ENCODE measurements around the gene RASAL2.

The RASAL2 gene

DNA sequence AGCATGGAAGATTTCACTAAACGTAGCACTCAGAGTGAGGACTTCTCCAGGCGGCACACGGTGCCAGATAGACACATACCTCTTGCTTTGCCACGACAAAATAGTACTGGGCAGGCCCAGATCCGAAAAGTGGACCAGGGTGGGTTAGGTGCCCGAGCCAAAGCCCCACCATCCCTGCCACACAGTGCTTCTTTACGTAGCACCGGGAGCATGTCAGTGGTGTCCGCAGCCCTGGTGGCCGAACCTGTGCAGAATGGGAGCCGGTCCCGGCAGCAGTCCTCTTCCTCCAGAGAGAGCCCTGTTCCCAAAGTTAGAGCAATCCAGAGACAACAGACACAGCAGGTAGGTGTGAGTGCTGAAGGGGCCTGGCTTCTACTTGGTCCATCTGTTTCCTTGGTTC is 364.3 kb downstream of the RASAL2 start:
- DNase-seq (ENCODE audit: low read depth) = no peak

DNA sequence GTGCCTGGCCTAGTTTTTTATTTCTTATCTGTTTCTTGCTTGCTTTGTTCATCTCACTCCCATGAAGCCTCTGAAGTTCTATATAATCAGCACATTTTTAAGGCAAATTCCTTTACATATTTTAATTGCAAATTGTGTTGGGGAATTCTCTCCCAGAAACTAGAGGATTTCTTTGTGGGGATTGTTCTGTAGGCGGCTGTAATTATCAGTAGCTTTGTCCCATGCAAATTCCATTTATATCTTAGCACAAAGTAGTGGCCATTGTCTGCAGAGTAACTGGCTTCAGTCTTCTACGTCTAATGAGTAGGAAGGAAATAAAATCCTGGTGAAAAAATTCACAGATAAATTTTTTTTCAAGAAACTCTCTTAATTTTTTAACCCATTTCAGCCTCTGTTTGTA is 367.2 kb downstream of the RASAL2 start:
- DNase-seq (ENCODE audit: low read depth) = no peak

DNA sequence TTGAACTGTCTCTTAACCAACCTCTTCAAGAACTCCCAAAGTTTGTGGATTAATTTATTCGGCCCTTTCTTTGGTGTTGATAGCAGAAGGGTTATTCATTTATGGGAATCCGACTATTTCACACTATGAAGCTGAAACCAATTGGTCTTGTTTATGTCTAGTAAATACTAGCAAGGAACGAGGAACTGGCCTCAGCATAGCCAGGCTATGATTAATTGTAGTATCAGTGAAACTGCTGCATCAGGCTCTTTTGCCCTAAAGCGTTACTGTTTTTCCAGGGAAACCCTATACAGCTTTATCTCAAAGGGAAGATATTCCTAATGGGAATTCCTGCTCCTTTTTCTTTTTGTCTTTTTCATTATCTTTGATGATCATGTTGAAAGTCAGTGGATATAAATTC is 367.8 kb downstream of the RASAL2 start:
- DNase-seq (ENCODE audit: low read depth) = no peak

DNA sequence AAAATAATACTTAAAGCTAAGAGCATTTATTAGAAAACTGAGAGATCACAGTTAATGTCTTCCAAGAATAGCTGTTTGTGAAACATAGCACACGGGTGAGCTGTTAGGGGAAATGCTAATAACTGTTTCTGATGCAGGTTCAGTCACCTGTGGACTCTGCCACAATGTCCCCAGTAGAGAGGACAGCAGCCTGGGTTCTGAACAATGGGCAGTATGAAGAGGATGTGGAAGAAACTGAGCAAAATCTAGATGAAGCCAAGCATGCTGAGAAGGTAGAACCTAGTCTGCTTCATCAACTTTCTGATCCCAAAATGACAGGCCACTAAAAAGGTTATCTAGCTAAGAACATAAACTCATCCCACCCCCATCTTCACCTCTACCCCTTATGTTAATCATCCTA is 370.2 kb downstream of the RASAL2 start:
- DNase-seq (ENCODE audit: low read depth) = no peak

DNA sequence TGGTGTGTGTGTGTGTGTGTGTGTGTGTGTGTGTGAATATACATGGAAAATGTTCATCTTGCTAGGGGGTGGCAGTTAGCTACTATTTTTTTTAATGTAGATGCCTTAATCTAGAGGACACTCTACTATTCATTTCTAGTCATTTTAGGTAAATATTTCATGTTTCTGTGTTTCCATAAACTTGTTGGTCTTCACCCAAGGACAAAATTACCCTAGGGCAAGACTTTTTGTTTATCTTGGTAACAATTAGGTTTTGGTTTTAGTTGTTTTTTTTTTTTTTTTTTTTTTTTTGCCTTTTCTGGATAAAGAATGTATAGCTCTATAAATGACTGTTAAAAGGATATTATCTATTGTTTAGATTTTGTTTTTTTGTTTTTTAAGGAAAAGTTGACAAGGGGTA is 370.7 kb downstream of the RASAL2 start:
- no peak for DNase-seq (ENCODE audit: low read depth)

DNA sequence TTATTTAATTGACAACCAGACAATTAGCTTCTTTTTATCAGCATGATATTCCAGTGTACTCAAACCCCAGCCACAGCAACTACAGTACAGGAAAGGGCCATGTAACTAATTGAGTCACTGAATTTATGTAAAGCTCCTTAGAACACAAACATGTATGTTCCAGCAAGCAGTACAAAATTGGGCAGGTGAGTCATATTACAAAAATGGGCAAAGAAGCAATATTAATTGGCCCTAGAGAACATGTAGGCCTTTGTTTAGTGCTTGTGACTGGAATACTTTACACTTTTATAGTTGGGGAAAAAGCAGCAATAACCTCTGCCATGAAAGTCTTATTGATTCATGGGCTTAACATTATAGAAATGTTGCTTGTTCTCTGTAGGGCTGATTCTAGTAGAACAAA is 371.1 kb downstream of the RASAL2 start:
- no peak for DNase-seq (ENCODE audit: low read depth)

DNA sequence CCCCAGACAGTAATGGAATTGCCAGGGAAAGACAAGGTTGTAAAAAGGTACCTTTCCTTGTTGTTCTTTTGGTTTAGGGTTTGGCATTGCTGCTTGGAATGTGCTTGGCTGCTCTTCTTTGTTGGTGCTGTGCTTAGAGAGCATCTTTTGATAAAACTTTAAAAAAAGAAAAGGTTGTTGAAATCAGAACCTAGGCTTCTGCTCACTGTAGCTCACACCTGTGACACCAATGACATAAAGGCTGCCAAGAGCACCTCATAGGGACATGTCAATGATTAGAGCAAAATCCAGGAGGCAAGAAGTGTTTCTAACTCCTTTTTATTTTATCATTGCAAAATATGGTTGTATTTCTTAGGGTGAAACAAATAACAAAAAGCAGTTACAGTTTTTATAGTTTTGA is 373.9 kb downstream of the RASAL2 start:
- DNase-seq (ENCODE audit: low read depth) = no peak

DNA sequence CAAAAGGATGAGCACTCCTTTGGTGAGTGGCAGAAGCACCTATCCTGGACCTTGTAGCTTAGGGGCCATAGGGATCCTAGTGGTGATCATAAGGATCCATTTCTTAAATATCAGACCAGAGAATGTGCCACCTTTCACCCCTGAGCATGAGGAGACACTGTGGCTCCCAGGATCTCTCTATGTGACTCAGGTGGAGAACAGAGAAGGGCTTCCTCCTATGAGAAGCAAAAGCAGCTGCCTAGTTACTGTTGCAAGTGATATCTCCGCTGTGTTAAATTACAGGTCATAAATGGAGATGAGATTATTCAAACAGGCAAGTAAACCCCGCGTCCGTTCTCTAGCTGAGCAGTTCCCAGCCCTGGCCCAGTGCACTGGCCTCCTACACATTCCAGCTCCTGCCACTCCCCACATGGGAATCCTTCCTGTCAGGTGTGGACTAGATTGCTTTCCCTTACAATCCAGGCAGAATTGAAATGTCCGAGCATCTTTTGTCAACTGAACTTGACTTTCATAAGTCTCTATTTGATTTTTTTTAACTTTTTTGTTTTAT is 376.6 kb downstream of the RASAL2 start:
- no peak for DNase-seq (ENCODE audit: low read depth)

DNA sequence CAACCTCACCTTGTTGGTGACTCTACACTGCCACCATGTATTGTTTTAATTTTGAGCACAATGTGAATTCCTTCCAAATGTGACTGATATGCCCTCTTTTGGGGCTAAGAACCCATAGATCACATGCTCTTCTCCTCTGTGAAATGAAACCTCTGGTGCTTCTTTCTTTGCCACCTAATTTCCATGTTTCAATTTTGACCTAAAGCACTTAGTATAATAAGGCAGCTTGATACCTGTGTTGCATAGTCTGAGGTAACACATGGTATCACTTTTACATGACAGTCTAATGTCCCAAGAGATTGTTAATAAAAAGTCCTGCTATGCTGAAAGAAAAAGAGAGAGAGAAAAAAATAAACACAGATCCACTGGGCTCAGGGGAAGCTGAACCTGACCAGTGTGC is 378.6 kb downstream of the RASAL2 start:
- no peak for DNase-seq (ENCODE audit: low read depth)

DNA sequence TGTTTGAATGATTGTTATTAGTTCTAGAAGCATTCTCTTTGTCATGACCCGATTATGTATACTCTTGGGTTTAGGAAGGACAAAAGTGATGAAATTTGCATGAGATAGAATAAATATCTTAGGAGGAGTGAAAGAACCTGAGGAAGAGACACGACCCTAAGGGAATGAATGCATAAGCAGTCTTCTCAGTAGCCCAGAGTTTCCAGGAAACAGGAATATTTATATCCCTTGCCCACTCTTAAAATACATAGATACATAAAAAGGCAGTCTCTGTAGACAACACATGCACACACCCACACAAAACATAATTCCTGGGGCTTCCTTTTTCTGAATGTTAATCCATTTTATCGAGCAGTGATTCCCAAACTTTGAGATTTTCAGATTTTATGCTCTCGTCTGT is 383.5 kb downstream of the RASAL2 start:
- DNase-seq (ENCODE audit: low read depth) = no peak

DNA sequence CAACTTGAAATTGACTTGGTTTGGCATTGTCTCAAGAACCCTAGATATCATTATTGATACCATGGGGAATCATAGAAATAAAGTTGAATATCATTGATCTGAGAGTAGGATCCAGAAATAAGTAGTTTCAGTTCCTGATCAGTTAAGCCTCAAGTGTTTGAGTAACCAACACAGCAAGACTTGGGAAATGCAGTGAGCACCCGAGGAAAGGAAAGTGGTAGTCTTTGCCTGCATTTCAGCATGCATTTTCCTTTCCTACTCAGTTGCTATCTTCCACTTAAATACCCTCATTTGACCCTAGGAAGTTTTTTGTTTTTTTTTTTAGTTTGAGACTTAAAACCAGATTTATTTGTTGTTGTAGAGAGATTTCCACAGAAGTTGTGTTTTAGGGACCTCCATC is 383.9 kb downstream of the RASAL2 start:
- no peak for DNase-seq (ENCODE audit: low read depth)

DNA sequence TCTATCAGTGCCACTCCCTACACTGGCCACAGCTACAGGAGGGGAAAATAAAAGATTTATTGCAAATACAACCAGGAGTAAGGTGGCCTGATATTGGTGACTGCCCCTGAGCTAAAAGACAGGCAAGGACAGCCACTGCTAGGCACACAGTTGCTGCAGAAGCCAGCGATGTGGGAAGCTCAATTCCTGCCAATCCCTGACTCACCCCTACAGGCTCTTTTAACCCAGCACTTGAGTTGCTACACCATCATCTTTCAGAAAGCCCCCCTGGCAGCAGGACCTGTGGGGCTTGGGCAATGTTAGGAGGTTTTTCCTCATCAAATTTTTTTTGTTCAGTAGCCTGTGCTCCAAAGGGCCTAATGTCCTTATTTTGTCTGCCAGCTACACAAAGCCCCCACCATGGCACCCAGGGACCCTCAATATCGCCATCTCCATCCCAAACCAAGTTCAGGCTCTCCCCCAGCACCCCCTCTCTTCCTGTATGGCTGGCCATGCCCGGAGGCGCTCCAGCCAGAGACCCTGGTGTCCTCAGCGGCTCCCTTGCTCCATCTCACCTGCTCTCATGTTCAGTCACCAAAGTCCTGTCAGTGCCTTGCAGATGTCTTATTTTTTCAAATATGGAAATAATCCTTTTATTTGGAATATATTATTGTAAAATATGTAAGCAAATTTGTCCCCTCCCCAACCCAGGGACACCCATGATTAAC is 389.5 kb downstream of the RASAL2 start:
- DNase-seq (ENCODE audit: low read depth) = no peak

DNA sequence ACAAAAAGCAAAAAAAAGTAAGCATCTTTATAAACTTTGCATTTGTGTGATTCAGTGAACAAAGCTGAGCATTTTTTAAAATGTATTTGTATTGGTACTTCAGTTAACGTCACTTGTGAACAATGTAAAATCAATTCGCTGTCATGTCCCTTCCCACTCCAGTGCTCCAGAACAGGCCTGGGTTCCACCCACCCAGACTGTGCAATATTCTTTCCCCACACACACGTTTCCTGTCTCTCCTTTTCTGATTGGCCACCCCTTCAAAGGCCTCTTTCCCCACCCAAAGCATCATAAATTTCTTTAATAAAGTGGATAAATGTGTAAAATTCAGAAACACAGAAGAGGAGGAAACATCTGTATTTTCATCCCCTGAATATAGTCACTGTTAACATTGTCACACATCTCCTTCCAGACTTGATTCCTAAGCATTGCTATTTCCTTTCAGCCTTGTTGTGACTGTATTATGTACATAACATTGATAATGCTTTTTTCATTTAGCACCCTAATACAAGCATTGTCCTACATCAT is 390.9 kb downstream of the RASAL2 start:
- DNase-seq (ENCODE audit: low read depth) = no peak

DNA sequence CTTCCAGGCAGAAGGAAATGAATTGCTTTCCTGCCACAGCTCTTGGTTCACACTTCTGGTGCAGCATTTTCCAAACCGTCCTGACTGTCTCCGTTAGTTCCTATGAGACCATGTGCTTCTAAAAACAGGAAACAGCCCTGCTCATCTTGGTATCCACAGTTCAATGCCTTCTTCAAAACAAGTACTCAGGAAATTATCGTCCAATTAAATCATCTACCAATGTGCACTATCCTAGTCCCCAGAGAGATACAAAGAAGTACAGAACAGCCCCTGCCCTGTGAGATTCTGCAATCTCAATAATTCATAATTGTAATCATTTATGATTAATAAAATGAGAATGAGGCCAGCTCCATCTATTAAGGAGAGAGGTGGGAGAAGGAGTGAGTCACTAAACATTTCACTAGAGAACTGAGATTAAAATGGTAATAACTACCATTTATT is 391.7 kb downstream of the RASAL2 start:
- DNase-seq (ENCODE audit: low read depth) = no peak

DNA sequence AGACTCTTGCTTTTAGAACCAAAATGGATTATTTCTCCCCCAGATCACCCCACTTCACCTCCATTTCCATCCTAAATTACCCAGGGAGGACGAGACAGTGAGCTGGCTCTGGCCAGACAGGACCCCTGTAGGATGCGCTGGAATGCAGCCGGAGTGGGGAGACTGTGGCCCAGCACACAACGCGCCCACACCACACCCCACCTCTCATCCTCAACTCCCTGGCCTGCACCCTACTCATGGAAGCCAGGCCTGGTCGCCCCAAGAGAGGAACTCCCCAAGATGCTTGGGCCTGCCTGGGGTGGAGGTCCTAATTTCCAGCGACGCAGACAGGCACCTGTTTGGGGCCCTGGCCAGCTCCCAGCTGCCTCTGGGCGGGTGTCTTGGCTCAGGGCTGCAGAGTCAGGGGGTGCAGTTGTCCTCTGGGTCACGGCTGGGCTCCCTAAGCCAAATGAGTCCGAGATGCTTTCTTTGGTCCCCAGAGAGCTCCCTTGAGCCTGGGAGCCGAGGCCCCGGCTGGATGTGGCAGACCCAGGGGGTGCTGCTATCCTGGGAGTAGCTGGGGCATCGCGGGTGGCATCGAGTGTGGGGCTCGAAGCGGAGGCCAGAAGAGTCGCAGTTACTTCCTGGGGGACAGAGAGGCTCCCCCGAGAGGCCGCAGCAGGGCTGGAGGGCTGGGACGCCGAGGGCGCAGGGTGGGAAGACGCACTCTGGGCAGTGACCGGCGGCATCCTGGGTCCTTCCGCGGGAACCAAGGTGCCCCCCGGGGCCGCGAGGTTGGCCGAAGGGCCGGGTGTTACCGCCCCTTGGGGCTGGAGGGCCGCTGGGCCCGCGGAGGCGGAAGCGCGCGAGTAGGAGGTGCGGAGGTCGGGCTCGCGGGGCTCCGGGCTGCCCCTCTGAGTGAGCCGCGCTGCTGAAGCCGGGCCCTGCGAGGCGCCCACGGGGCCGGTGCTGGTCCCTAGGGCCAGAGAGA is 392.5 kb downstream of the RASAL2 start:
- no peak for DNase-seq (ENCODE audit: low read depth)

DNA sequence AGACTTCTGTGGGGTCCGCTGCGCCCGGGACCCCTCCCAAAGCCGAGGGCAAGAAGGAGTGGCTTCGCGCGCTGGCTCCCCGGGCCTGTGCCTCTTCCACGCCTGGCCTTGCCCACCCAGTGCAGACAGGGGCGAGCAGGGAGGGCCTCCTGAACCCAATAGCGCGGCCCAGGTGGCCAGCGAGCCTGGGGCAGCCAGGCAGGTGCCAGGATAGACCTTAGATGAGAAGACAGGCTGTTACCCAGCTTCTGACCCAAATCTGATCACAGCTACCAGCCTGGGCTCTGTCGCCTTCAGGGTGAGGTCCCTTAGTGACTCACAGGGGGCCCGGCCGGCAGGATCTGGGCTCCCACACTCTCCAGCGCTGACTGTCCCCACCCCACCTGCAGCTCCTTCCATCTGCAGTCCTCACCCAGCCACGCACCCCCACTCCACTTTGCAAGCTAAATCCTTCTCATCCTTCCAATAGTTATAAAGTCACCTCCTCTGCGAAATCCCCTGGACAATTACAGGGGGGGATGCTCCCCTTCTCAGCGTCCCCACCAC is 393.2 kb downstream of the RASAL2 start:
- DNase-seq (ENCODE audit: low read depth) = no peak

DNA sequence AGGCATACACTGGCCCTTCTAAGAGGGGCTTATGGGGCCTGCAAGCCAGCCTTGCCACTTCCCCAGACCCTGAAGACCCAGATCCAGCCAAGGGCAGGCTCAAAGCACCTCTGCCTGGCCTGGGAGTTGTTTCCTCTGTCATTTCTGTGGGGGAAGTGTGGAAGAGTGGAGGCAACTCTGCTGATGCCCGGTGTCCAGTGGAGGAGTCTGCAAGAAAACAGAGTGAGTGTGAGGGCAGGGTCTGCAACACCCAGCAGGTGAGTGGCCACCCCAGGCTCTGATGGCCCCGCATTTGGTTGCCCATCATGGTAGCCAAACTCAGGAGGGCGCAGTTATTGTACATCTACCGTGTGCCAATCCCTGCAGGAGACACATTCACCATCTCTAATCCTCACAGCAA is 394.5 kb downstream of the RASAL2 start:
- DNase-seq (ENCODE audit: low read depth) = no peak

DNA sequence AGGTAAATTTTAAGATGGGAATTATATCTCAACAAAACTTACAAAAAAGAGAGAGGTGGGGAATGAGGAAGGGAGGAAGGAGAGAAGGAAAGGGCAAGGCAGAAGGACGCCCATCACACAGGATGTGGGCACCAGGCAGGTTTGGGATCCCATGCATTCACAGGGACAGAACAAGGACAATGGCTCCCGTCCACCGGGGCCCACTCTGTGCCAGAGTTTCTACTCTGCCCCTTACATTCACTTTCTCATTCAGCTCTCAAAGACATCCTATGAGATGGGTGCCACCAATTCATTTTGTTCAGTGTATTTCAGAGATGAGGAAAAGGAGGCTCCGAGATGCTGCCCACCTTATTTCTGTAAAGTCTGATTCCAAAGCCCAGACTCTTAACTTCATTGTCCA is 395.5 kb downstream of the RASAL2 start:
- DNase-seq (ENCODE audit: low read depth) = no peak

DNA sequence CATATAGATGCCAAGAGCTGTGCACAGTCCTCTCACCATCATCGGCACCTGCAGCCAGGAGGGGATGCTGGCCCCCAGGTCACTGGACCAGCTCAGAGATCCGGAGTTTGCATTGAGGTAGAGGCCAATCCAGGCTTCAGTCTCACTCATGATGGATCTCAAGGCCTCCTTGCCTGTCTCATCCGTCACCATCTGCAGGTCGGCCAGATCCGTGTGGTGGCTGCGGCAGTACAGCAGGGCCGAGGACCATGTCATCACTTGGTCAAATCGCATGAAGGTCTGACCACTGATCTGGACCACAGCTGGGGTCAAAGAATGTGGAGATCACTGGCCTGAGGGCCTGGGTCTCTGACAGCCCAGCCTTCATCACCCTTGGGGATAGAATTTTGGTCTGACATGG is 396.2 kb downstream of the RASAL2 start:
- DNase-seq (ENCODE audit: low read depth) = no peak

DNA sequence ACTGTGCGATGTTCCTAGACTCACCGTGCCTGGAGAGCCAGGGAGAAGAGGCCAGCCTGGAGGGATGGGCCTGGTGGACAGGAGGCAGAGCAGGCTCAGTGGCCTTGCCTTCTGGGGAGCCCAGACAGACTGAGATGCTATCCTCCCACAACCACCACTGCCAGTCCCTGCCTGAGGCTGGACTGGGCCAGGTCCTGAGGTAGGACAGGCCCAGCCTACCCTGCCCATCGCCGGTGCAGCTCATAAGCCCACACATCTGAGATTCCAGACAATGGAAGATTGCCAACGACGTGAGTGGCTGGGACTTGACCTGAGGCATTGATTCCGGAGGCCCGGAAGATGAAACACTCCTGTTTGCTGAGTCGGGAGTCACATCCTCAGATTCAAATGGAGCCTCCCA is 397.1 kb downstream of the RASAL2 start:
- no peak for DNase-seq (ENCODE audit: low read depth)

DNA sequence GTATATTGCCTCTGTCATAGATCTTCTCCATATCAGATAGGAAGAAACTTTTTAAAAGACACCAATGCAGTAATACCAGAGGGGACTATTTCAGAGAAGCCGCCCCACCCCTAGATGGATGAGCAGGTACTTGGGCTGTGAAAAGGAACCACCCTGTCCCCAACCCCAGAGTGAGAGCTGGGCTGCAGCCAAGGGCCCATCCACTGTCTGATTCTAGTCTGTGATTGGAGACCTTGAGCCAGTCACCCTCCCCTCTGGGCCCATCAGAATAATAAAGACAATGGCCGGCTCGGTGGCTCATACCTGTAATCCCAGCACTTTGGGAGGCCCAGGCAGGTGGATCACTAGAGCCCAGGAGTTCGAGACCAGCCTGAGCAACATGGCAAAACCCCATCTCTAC is 397.8 kb downstream of the RASAL2 start:
- no peak for DNase-seq (ENCODE audit: low read depth)

DNA sequence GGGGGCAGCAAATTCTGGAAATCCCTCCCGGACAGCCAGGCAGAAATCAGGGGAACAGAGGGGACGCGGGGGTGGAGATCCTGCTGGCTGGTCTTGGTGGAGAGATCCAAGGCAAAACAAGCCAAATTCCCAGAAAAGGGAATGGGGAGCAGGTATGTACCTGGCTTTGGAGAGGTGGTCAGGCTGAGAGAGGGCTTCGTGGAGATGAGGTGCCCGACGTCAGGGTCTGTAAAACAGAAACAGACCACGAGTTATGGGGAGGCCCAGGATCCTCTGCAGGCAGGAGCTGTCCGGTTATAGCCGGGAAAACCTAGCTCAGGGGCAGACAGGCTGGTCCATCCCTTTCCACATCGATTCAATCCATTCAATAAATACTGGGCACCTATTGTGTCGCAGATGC is 398.4 kb downstream of the RASAL2 start:
- no peak for DNase-seq (ENCODE audit: low read depth)

DNA sequence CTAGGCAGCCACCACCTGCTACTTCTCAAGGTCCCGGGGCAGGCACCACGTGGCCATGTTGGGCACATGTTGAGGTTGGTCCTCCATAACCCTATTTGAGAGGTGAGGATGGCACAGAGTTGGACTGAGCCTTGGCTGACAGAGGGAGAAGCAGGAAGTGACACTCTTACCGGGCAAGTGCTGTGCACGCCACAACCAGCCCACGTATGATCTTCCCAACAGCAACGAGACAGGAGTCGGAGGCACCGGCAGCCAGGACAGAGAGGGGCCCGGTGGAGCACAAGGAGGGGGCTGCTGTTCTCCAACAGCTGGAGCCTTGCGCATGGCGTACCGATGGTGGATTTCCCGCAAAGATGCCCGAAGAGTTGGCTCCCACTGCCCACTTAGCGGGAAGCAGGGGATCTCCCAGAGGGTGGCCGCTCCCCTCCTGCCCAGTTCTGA is 399.4 kb downstream of the RASAL2 start:
- no peak for DNase-seq (ENCODE audit: low read depth)

Measured in GM04504 (cell line).